ENCODE data around the gene MST1R. TPM values are rescaled to one million over a fixed set of nuclear protein-coding genes. Genes with fewer than 3 reads are reported as not detected.

MST1R gene
- total and polyA plus RNA-seq, 7 donors = 1.2 to 106 (median 4.2) TPM

DNA sequence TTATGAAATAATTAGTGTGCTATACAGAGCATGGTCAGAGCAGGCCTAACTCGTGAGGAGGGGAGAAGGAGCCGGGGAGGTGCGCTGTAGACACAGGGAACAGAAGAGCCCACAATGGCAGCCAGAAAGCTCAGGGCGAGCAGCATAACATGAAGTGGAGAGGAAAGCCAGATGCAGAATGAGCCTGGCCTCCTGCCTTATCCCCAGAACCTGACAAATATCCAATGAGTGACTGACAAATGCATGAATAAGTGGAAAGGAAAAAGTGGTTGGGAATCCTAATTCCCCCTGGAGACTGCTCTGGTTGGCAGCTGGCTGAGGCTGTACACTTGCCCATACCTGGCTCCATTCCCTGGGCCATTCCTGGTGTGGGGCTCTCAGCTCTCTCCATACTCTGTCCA lies 9.2 kb upstream of the MST1R start:
- 94 to 95% methylated on average over 4 of the region's 4 CpGs for WGBS, 2 donors
- no peak for TF ChIP-seq POLR2A (IDR thresholded peaks at IDR 0.05)
- no peak for TF ChIP-seq EP300 (IDR thresholded peaks at IDR 0.05)
- TF ChIP-seq CTCF (IDR thresholded peaks at IDR 0.05) = no peak
- no peak for TF ChIP-seq POLR2AphosphoS5 (IDR thresholded peaks at IDR 0.05)
- no peak for DNase-seq
- Histone ChIP-seq H3K36me3 (peaks cover 0 to 42% (median 15%) of the 10 kb centered on the region in 4 donors), H3K4me1 (no peaks in the 10 kb centered on the region), H3K27ac (no peak overlapping the region), H3K27me3 (no peaks in the 10 kb centered on the region), H3K4me3 (no peak overlapping the region), H3K9me3 (no peaks in the 10 kb centered on the region)
- intact Hi-C loops (cut with DNase I) = no loop called here

DNA sequence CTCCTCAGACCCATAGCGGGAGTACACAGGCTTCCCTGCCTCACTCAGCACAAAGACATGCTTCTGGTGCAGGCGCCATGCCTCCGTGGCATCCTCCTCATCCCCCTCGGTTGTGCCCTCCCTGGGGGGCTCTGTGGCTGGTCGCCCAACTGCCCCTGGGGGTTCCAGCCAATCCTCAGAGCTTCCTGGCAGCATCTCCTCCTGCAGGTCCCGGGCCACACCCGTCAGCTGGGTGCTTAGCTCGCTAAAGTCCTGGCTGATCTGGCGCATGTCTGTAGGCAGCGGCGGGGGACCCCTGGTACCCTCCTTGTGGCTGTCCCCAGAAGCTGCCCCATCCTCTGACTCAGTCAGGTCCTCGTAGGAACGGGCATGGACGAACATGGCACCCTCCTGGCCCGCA lies 7.9 kb upstream of the MST1R start:
- H3K4me3 ChIP-seq = no peak overlapping the region
- no peak overlapping the region for H3K27ac ChIP-seq
- peaks cover 0 to 42% (median 15%) of the 10 kb centered on the region in 4 donors for H3K36me3 ChIP-seq
- H3K9me3 ChIP-seq = no peaks in the 10 kb centered on the region
- WGBS, 2 donors = 92 to 93% methylated on average over 15 of the region's 15 CpGs
- H3K27me3 ChIP-seq = no peaks in the 10 kb centered on the region
- TF ChIP-seq CTCF (IDR thresholded peaks at IDR 0.05) = no peak
- no peak for TF ChIP-seq POLR2A (IDR thresholded peaks at IDR 0.05)
- TF ChIP-seq EP300 (IDR thresholded peaks at IDR 0.05) = no peak
- no peak for TF ChIP-seq POLR2AphosphoS5 (IDR thresholded peaks at IDR 0.05)
- no peak for DNase-seq
- intact Hi-C loops (cut with DNase I) = no loop called here
- H3K4me1 ChIP-seq = peaks cover 0 to under 1% (median under 1%) of the 10 kb centered on the region in 4 donors

DNA sequence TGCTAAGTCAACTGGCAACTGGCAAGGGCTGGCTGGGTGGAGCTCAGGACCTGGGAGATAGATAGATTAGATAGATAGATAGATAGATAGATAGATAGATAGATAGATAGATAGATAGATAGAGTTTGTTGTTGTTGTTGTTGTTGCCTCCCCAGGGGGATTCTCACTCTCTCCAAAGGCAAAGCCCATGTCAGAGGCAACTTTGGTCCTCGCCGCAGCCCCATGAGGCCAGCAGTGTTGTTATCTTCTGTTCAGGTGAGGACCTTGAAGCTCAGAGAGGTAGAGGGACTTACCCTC lies 7.4 kb upstream of the MST1R start:
- no peak for DNase-seq
- Histone ChIP-seq H3K4me3 (no peak overlapping the region), H3K27me3 (no peaks in the 10 kb centered on the region), H3K9me3 (no peaks in the 10 kb centered on the region), H3K4me1 (peaks cover 0 to 6% (median 6%) of the 10 kb centered on the region in 4 donors), H3K36me3 (peaks cover 0 to 42% (median 15%) of the 10 kb centered on the region in 4 donors), H3K27ac (no peak overlapping the region)
- 91 to 94% methylated on average over 2 of the region's 2 CpGs for WGBS, 2 donors
- intact Hi-C loops (cut with DNase I) = no loop called here
- TF ChIP-seq POLR2A (IDR thresholded peaks at IDR 0.05) (no peak), EP300 (IDR thresholded peaks at IDR 0.05) (no peak), CTCF (IDR thresholded peaks at IDR 0.05) (no peak), POLR2AphosphoS5 (IDR thresholded peaks at IDR 0.05) (no peak)

DNA sequence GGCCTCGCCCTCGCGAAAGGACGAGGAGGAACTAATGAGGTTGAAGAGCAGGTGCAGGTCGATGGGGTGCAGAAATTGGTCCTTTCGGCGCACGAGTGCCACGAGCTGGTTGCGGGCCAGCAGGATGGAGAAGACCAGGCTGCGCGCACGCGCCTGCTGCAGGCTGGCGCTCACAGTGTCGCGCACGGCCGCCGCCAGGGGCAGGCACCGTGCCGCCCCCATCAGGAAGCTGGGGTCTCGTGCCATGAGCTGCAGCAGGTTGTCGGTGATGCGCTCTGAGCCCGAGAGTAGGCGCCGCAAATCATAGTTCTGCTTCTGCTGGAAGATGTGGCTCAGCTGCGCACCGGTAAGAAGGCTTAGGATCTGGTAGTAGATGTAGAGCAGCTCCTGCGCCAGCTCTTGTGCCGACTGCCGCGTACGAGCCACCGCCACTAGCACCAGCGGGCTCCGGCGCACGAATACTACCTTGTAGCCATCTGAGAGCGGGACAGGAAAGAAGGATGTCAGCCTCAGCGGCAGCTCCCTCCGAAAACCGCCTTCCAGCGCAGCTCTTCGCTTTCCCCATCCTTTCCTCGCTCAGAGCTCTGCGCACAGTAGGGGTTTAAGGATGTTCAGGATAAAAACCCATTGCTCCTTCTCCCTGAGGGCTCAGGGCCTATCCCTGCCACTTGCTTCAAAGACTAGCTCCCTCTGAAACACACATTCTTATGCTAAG lies 6.9 kb upstream of the MST1R start:
- DNase-seq = no peak
- Histone ChIP-seq H3K4me3 (no peak overlapping the region), H3K4me1 (peaks cover 0 to 11% (median 11%) of the 10 kb centered on the region in 4 donors), H3K9me3 (no peaks in the 10 kb centered on the region), H3K27me3 (no peaks in the 10 kb centered on the region), H3K27ac (no peak overlapping the region), H3K36me3 (peaks cover 0 to 42% (median 15%) of the 10 kb centered on the region in 4 donors)
- WGBS, 2 donors = 88 to 95% methylated on average over 48 of the region's 48 CpGs
- no peak for TF ChIP-seq CTCF (IDR thresholded peaks at IDR 0.05)
- TF ChIP-seq POLR2A (IDR thresholded peaks at IDR 0.05) = no peak
- no peak for TF ChIP-seq POLR2AphosphoS5 (IDR thresholded peaks at IDR 0.05)
- TF ChIP-seq EP300 (IDR thresholded peaks at IDR 0.05) = no peak
- intact Hi-C loops (cut with DNase I) = no loop called here

Measured in sigmoid colon (tissue), 7 donors.